Sigmoid colon (tissue), 7 donors: Measurements from ENCODE around the gene C13orf42. TPM values are rescaled to one million over a fixed set of nuclear protein-coding genes. Genes with fewer than 3 reads are reported as not detected.

Experiments
- DNase-seq: peaks from one replicate; pipeline ENCODE4 v3.0.0-alpha.2; 2019
- H3K27ac ChIP-seq, 4 donors: fragments of 200-600 bp; sonication (generic); one replicate each; pipeline ENCODE4 v1.5.1; 2016 to 2019; ENCODE audit warnings: mild to moderate bottlenecking in 1 of 4
- H3K27me3 ChIP-seq, 3 donors: fragments of 200-600 bp; sonication (generic); one replicate each; pipeline ENCODE4 v1.5.1; 2019; ENCODE audit warnings: mild to moderate bottlenecking in 1 of 3
- H3K36me3 ChIP-seq, 4 donors: fragments of 200-600 bp; sonication (generic); one replicate each; pipeline ENCODE4 v1.5.1; 2016 to 2019
- H3K4me1 ChIP-seq, 4 donors: fragments of 200-600 bp; sonication (generic); one replicate each; pipeline ENCODE4 v1.5.1; 2017 to 2019
- H3K4me3 ChIP-seq, 4 donors: fragments of 200-600 bp; sonication (generic); one replicate each; pipeline ENCODE4 v1.5.1; 2017 to 2019; ENCODE audit warnings: mild to moderate bottlenecking in 2 of 4, moderate library complexity in 1 of 4
- H3K9me3 ChIP-seq, 4 donors: fragments of 200-600 bp in 3 of 4; sonication (generic) in 3 of 4; one replicate each; pipeline versions ENCODE4 v1.5.1 to v1.6.1; 2013 to 2019
- EP300 ChIP-seq, 4 donors: sonication (generic); formaldehyde crosslinking; IDR thresholded peaks; one replicate each; pipeline ENCODE4 v1.6.1; 2017; ENCODE audit warnings: antibody characterized with exemption in 4 of 4
- POLR2A ChIP-seq, 2 donors: fragments of 450-650 bp; IDR thresholded peaks; one replicate each; pipeline ENCODE4 v1.6.1; 2016; ENCODE audit warnings: antibody characterized with exemption in 2 of 2, mild to moderate bottlenecking in 2 of 2, moderate library complexity in 2 of 2
- POLR2AphosphoS5 ChIP-seq, 4 donors: sonication (generic); formaldehyde crosslinking; IDR thresholded peaks; one replicate each; pipeline ENCODE4 v1.6.1; 2017; ENCODE audit warnings: antibody characterized with exemption in 4 of 4
- WGBS, 2 donors: extraction: QIAGEN DNeasy Blood & Tissue Kit; methylation state at CpG; one replicate each; pipeline ENCODE4 v1.1.7; 2013; 5-methylcytosine and 5-hydroxymethylcytosine counted together
- intact Hi-C: fragments of 100-400 bp; cut with DNase I; formaldehyde crosslinking; loops from one replicate; pipeline ENCODE4 v1.15.1; 2023
- polyA plus RNA-seq, 3 donors: library from polyadenylated mRNA; stranded (reverse); fragments of 200-250 nt; gene quantifications; one replicate each; pipeline ENCODE4 v1.2.3, GENCODE V29; 2013
- total RNA-seq, 4 donors: library from RNA; depleted of rRNA; stranded (reverse); fragments of >200 nt; gene quantifications; one replicate each; pipeline ENCODE4 v1.1.0, GENCODE V29; 2016
- TF ChIP-seq, protein P1 (sequence below), 4 experiments: fragments of 450-650 bp in 3 of 4; fragments of 200-600 bp in 1 of 4; IDR thresholded peaks; one replicate each; pipeline ENCODE4 v1.5.1; 2016 to 2019; ENCODE audit warnings: antibody characterized with exemption in 4 of 4, mild to moderate bottlenecking in 3 of 4, moderate library complexity in 2 of 4
- donor health status: healthy with polysubstance abuse.
- donor health status: Bipolar disorder and iron deficiency.
- donor health status: healthy.

The C13orf42 gene
- total and polyA plus RNA-seq, 7 donors = not detected

GRCh38 chr13:51105046-51105445, 6.0 kb downstream of the C13orf42 start:
- no peak for DNase-seq
- Histone ChIP-seq H3K4me1 (no peaks in the 10 kb centered on the region), H3K4me3 (no peak overlapping the region), H3K27me3 (peaks cover 0 to 3% (median 0%) of the 10 kb centered on the region in 3 donors), H3K36me3 (no peaks in the 10 kb centered on the region), H3K27ac (no peak overlapping the region), H3K9me3 (no peaks in the 10 kb centered on the region)
- intact Hi-C loops = no loop called here
- 90 to 91% methylated on average over 4 of the region's 4 CpGs for WGBS, 2 donors
- TF ChIP-seq POLR2AphosphoS5 (IDR thresholded peaks at IDR 0.05) = no peak
- TF ChIP-seq POLR2A (IDR thresholded peaks at IDR 0.05) = no peak
- no peak for TF ChIP-seq EP300 (IDR thresholded peaks at IDR 0.05)
- TF ChIP-seq, protein P1, sequence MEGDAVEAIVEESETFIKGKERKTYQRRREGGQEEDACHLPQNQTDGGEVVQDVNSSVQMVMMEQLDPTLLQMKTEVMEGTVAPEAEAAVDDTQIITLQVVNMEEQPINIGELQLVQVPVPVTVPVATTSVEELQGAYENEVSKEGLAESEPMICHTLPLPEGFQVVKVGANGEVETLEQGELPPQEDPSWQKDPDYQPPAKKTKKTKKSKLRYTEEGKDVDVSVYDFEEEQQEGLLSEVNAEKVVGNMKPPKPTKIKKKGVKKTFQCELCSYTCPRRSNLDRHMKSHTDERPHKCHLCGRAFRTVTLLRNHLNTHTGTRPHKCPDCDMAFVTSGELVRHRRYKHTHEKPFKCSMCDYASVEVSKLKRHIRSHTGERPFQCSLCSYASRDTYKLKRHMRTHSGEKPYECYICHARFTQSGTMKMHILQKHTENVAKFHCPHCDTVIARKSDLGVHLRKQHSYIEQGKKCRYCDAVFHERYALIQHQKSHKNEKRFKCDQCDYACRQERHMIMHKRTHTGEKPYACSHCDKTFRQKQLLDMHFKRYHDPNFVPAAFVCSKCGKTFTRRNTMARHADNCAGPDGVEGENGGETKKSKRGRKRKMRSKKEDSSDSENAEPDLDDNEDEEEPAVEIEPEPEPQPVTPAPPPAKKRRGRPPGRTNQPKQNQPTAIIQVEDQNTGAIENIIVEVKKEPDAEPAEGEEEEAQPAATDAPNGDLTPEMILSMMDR (IDR thresholded peaks at IDR 0.05) = no peak

DNA sequence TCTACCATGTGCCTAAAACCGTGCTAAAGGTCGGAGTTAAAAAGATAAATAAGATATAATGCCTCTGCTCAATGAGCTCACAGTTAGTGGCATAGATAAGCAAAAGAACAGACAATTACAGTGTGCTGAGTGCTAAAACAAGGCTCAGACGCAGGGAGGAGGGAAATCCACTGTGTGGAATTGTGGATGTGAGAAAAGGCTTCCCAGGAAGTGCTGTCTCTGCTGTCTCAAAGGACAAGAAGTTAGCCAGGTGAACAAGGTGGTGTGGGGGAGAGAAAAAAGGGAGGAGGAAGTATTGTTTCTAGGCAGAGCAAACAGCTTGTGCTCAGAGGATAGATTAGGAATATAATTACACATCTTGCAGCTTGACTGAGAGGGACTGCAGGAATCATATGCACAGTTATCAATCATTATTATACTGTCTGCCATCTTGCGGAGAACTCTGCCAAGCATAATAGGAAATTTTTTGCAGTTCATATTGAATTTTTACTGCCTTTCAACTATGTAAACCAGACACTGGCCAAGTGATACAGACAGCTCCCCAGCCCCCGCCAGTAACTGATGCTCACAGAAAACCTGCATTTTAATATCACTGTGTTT, 9.3 kb downstream of the C13orf42 start:
- Histone ChIP-seq H3K27me3 (peaks cover 0 to 3% (median 0%) of the 10 kb centered on the region in 3 donors), H3K27ac (no peak overlapping the region), H3K4me1 (no peaks in the 10 kb centered on the region), H3K36me3 (no peaks in the 10 kb centered on the region), H3K9me3 (no peaks in the 10 kb centered on the region), H3K4me3 (no peak overlapping the region)
- no peak for DNase-seq
- TF ChIP-seq EP300 (IDR thresholded peaks at IDR 0.05) = no peak
- TF ChIP-seq, protein P1 (IDR thresholded peaks at IDR 0.05) = no peak
- TF ChIP-seq POLR2A (IDR thresholded peaks at IDR 0.05) = no peak
- no peak for TF ChIP-seq POLR2AphosphoS5 (IDR thresholded peaks at IDR 0.05)
- 34 to 71% methylated on average over 5 of the region's 5 CpGs for WGBS, 2 donors
- intact Hi-C loops = no loop called here

DNA sequence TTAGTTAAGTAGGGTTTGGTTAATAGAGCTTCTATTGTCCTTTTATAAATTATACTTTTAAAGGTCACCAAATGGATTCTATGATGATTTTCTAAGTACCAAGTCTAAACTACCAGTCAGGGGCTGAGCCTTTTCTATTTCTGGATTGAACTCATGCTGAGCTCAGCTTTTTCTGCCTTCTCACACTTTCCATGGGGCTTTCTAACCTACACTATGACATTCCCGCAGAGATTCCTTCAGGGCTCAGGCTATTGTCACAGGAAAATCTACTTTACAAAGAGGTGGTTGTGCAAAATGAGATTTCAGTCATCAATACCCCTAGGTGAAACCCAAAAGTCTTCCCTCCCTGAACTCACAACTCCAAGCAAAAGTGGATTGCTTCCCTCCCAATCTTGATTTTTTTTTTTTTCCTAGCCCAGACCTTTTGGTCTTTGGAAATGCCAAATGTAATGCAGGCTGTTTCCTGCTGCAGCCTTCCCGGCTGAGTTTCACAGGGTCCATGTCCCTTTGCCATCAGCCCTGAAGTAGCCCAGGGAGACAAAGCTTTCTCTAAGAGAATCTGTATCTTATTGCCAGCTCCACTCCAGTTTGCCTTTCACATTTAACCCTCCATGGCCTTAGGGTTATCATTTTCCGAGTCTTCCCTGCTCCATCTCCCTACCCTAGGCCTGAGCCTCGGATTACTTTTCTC, 13.6 kb downstream of the C13orf42 start:
- Histone ChIP-seq H3K9me3 (no peaks in the 10 kb centered on the region), H3K4me3 (no peak overlapping the region), H3K4me1 (no peaks in the 10 kb centered on the region), H3K36me3 (no peaks in the 10 kb centered on the region), H3K27me3 (no peaks in the 10 kb centered on the region), H3K27ac (no peak overlapping the region)
- TF ChIP-seq, protein P1 (IDR thresholded peaks at IDR 0.05) = no peak
- intact Hi-C loops = no loop called here
- WGBS, 2 donors = 82 to 83% methylated on average over 4 of the region's 4 CpGs
- DNase-seq = no peak

GRCh38 chr13:51096131-51096530, 14.9 kb downstream of the C13orf42 start:
- Histone ChIP-seq H3K36me3 (no peaks in the 10 kb centered on the region), H3K27ac (no peak overlapping the region), H3K4me1 (no peaks in the 10 kb centered on the region), H3K9me3 (no peaks in the 10 kb centered on the region), H3K4me3 (no peak overlapping the region), H3K27me3 (no peaks in the 10 kb centered on the region)
- DNase-seq = no peak
- intact Hi-C loops = no loop called here
- 84 to 89% methylated on average over 1 of the region's 1 CpG for WGBS, 2 donors
- TF ChIP-seq EP300 (IDR thresholded peaks at IDR 0.05) (no peak), POLR2AphosphoS5 (IDR thresholded peaks at IDR 0.05) (no peak)
- TF ChIP-seq, protein P1 (IDR thresholded peaks at IDR 0.05) = no peak

- H3K9me3 ChIP-seq = no peaks in the 10 kb centered on the region
- WGBS, 2 donors = 89 to 92% methylated on average over 4 of the region's 4 CpGs
- no peak overlapping the region for H3K4me3 ChIP-seq
- no peak for DNase-seq
- no peaks in the 10 kb centered on the region for H3K4me1 ChIP-seq
- H3K27me3 ChIP-seq = no peaks in the 10 kb centered on the region
- no peak overlapping the region for H3K27ac ChIP-seq
- H3K36me3 ChIP-seq = no peaks in the 10 kb centered on the region
- no peak for TF ChIP-seq POLR2A (IDR thresholded peaks at IDR 0.05)
- TF ChIP-seq, protein P1 (IDR thresholded peaks at IDR 0.05) = no peak
- TF ChIP-seq POLR2AphosphoS5 (IDR thresholded peaks at IDR 0.05) = no peak
- no peak for TF ChIP-seq EP300 (IDR thresholded peaks at IDR 0.05)
- intact Hi-C loops = no loop called here
These were observed 17.5 kb downstream of the C13orf42 start for GRCh38 chr13:51093574-51093973.
